Measurements from ENCODE around the gene TNNI3K.

GRCh38 chr1:74470251-74470650 is 235.1 kb downstream of the TNNI3K start:
- no peak for TF ChIP-seq EZH2phosphoT487 (IDR thresholded peaks at IDR 0.05; ENCODE audit: borderline replicate concordance, low read length)
- TF ChIP-seq, protein P1, sequence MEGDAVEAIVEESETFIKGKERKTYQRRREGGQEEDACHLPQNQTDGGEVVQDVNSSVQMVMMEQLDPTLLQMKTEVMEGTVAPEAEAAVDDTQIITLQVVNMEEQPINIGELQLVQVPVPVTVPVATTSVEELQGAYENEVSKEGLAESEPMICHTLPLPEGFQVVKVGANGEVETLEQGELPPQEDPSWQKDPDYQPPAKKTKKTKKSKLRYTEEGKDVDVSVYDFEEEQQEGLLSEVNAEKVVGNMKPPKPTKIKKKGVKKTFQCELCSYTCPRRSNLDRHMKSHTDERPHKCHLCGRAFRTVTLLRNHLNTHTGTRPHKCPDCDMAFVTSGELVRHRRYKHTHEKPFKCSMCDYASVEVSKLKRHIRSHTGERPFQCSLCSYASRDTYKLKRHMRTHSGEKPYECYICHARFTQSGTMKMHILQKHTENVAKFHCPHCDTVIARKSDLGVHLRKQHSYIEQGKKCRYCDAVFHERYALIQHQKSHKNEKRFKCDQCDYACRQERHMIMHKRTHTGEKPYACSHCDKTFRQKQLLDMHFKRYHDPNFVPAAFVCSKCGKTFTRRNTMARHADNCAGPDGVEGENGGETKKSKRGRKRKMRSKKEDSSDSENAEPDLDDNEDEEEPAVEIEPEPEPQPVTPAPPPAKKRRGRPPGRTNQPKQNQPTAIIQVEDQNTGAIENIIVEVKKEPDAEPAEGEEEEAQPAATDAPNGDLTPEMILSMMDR (conservative IDR thresholded peaks at IDR 0.05; ENCODE audit: low read depth, low read length): no peak
